Progenitor cell of endocrine pancreas (in vitro differentiated cells): ENCODE data around the gene PRMT9. TPM values are rescaled to one million over a fixed set of nuclear protein-coding genes. Genes with fewer than 3 reads are reported as not detected.
A peak's percentile ranks its signal among the peaks of the same experiment; 100 is the strongest.

ENCODE experiments used
- DNase-seq: peaks from one replicate; pipeline ENCODE4 v3.0.0; 2021; ENCODE audit warnings: low spot score; ENCODE audit not compliant: unreplicated experiment
- H3K27ac Mint-ChIP-seq: 2 replicates; pipeline ENCODE4 v1.8.0; 2021; ENCODE audit warnings: mild to moderate bottlenecking, moderate library complexity, mixed read lengths
- H3K27me3 Mint-ChIP-seq: 2 replicates; pipeline ENCODE4 v1.8.0; 2021; ENCODE audit warnings: mixed read lengths
- H3K36me3 Mint-ChIP-seq: 2 replicates; pipeline ENCODE4 v1.8.0; 2022; ENCODE audit warnings: mixed read lengths; ENCODE audit not compliant: insufficient read depth
- H3K4me1 Mint-ChIP-seq: 2 replicates; pipeline ENCODE4 v1.8.0; 2021; ENCODE audit warnings: low read depth, mixed read lengths
- H3K4me3 Mint-ChIP-seq: 2 replicates; pipeline ENCODE4 v1.8.0; 2021; ENCODE audit warnings: low read depth, mild to moderate bottlenecking, moderate library complexity, mixed read lengths
- H3K9me3 Mint-ChIP-seq: 2 replicates; pipeline ENCODE4 v1.8.0; 2021; ENCODE audit warnings: low read depth, mixed read lengths
- CTCF ChIP-seq: fragments of 200-600 bp; sonication (generic); IDR thresholded peaks from one replicate; pipeline ENCODE4 v1.5.0; 2021; ENCODE audit warnings: antibody characterized with exemption, mild to moderate bottlenecking; ENCODE audit not compliant: unreplicated experiment
- total RNA-seq: library from RNA; stranded (reverse); gene quantifications from 2 replicates; pipeline ENCODE4 v1.2.1, GENCODE V29; 2021

The PRMT9 gene
- total RNA-seq, 1 donor from 2014 or later, result 13.0 TPM

- H3K9me3 Mint-ChIP-seq, result no peaks in the 10 kb centered on the region
- peaks cover 1% of the 10 kb centered on the region for H3K4me1 Mint-ChIP-seq
- H3K27ac Mint-ChIP-seq, result peak overlapping the region; percentile 15
Observed at GRCh38 chr4:147626903-147627302, 57.1 kb downstream of the PRMT9 start.

GRCh38 chr4:147625733-147626132, 58.2 kb downstream of the PRMT9 start:
- no peak for DNase-seq
- Mint-ChIP-seq H3K9me3 (no peaks in the 10 kb centered on the region), H3K4me3 (no peak overlapping the region), H3K4me1 (peaks cover 5% of the 10 kb centered on the region), H3K27ac (no peak overlapping the region), H3K27me3 (no peaks in the 10 kb centered on the region), H3K36me3 (peaks cover 22% of the 10 kb centered on the region)
- TF ChIP-seq CTCF, result no peak

More at GRCh38 chr4:147626903-147627302, 57.1 kb downstream of the PRMT9 start:
- Mint-ChIP-seq H3K36me3 (peaks cover 24% of the 10 kb centered on the region), H3K27me3 (no peaks in the 10 kb centered on the region), H3K4me3 (no peak overlapping the region)
- no peak for TF ChIP-seq CTCF
- no peak for DNase-seq

- Mint-ChIP-seq H3K4me3 (peak overlapping the region; percentile 5), H3K27me3 (no peaks in the 10 kb centered on the region), H3K36me3 (peaks cover 10% of the 10 kb centered on the region), H3K27ac (no peak overlapping the region), H3K4me1 (peaks cover 24% of the 10 kb centered on the region), H3K9me3 (no peaks in the 10 kb centered on the region)
- no peak for DNase-seq
- TF ChIP-seq CTCF, result no peak
Observed at GRCh38 chr4:147620315-147620714, 63.6 kb downstream of the PRMT9 start.

- peaks cover 24% of the 10 kb centered on the region for H3K4me1 Mint-ChIP-seq
- peak overlapping the region; percentile 93 for H3K4me3 Mint-ChIP-seq
- H3K27ac Mint-ChIP-seq, result peak overlapping the region; percentile 97
- DNase-seq, result no peak
- TF ChIP-seq CTCF, result no peak
- no peaks in the 10 kb centered on the region for H3K27me3 Mint-ChIP-seq
- peaks cover 7% of the 10 kb centered on the region for H3K36me3 Mint-ChIP-seq
- H3K9me3 Mint-ChIP-seq, result no peaks in the 10 kb centered on the region
Observed at GRCh38 chr4:147617841-147618691, 65.9 kb downstream of the PRMT9 start.

- H3K36me3 Mint-ChIP-seq, result peaks cover 3% of the 10 kb centered on the region
- H3K27me3 Mint-ChIP-seq, result no peaks in the 10 kb centered on the region
- TF ChIP-seq CTCF, result no peak
- peak within 1 kb of the TSS; percentile 93 for H3K4me3 Mint-ChIP-seq
- peaks cover 22% of the 10 kb centered on the region for H3K4me1 Mint-ChIP-seq
- H3K9me3 Mint-ChIP-seq, result no peaks in the 10 kb centered on the region
- peak; percentile 96 for DNase-seq
- peak within 1 kb of the TSS; percentile 97 for H3K27ac Mint-ChIP-seq
Observed at GRCh38 chr4:147617173-147617840, 66.7 kb downstream of the PRMT9 start, which contains the start of gene TMEM184C. TMEM184C (plus strand) TSS chr4:147617397; CDS start chr4:147617957, 560 bp downstream.
